Brain pericyte (primary cell): ENCODE data around the gene KCNT2.
"Not testable (repeated sequence)": the region's sequence is repeated elsewhere in the genome, so short reads cannot be mapped to it uniquely, and the experiment has no call there.

Experiments
- DNase-seq: peaks from one replicate; pipeline ENCODE4 v3.0.0-alpha.2; 2012; ENCODE audit warnings: low read depth, low spot score

KCNT2 gene

DNA sequence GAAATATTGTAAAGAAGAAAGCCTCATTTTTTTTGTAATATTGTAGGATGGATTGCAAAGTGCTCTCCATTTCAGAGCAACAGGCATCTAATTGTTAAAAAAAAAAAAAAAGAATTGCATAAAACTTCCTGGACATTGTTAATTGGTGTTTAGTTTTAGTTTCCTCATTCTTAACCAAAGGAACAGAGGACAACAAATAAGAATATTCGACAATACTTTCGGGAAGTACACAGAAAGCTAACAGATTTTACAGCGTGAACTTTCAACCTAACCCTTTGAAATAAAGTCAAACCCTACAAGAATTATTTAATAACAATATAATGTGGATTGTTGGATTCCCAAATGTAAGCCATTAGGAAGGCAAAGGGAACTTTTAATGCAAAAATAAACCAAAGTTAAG, 284.4 kb downstream of the KCNT2 start:
- no peak for DNase-seq

DNA sequence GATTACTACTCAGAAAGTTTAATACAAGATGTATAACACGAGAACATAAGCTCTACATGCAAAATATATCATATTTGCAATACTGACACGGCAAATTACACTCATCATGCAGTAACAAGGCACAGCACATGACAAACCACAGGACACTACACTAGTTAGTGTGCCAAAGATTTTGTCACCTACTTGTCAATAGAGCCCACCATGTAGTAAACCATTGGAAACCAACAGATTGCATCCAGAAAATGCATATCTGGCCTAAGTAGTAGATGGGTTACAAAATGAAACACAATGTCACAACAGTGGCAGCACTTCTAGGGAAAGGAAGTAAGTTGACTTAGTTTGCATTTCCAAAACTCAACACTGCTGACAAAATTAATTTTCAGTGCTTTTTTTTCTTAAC, 288.9 kb downstream of the KCNT2 start:
- no peak for DNase-seq

DNA sequence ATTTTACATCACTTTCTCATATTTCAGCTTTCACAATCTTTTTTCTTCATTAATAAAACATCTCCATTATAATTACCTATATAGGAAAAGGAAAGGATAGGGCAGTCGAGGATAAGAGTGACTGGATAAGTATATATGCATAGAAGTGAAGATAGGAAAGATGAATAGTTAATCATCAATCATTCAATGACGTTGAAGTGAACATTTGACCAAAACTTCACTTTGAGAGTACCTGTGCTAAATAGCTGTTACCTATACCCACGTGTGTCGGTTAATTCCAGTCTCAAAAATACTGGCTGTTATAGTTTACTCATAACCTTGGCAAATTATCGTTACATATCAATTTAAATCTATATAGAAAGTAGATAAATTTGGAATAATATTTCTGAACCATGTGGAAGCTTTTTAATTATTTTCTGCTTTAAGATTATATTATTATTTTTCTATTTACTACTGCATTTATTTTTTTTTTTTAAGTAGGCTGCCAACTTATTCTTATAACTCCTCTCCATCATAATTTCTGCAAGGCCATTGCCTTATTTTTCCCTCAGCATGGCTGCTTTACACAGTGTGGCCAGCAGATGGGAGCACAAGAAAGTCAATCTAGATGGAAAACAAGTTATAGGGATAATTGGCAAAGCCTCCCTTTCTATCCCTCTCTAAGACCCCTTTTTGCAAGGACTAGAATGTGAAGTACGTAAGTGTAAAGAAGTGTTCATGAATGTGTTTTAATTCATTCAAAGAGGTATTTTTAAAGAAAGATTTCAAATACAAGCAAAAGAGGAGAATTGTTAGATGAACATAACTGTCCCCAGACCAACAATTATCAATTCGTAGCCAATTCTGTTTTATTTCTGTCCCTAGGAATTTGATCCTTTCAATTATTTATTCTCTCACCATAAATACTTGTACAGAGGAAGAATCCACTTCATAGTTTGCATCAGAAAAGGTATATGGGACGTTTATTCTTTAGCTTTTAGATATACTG, 290.4 kb downstream of the KCNT2 start:
- peak; percentile 12 for DNase-seq

DNA sequence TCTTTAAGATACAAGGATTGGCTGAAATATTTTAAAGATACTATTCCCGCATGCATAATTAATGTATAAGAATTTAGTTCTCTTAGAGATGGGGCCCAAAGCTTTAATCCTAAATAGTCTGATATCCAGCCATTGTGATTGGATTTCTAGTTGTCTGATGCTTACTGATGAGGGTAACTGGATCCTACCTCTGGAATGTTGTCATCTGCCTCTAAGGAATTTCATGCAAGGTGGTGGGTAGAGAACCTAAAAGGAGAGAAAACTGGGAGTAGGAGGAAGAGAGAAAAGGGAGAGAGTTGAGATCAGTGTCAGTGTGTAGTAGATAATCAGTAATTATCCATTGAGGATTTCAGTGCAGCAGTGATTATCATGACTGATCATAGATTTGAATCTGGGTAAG, 295.5 kb downstream of the KCNT2 start:
- DNase-seq: no peak

DNA sequence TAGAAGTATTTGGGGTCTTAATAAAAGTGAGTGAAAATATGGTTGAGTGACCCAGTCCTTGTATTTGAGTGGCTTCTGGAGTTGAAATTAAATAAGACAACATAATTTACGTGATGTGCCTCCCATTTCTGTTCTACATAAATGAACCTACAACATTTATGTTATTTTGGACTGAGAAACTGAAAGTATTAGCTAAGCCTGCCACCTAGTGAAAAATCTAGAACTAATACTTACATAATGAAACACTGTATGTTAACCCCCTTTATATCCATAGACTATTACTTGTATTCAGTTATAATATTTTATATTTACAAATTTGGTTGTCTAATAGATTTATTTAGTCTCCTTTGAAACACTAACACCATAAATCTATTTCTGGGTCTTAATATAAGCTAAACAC, 298.9 kb downstream of the KCNT2 start:
- DNase-seq: no peak

DNA sequence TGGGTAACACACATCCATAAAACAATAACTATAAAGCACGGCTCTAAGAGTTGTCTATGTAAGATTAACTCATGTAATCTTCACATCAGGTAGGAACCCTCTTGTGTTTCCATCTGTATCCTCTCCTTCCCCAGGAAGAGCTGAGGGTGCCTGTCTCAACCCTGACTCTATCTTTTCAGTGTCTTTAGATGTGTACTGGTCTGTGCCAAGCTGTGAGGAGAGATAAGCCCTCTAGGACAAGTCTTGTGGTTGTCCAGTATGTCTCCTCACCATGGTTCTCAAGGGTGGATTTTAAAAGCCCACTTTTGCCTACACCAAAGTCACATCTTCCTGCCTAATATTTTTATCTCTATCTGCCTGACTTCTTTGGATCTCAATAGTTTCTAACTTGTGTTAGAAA, 300.1 kb downstream of the KCNT2 start:
- no peak for DNase-seq

DNA sequence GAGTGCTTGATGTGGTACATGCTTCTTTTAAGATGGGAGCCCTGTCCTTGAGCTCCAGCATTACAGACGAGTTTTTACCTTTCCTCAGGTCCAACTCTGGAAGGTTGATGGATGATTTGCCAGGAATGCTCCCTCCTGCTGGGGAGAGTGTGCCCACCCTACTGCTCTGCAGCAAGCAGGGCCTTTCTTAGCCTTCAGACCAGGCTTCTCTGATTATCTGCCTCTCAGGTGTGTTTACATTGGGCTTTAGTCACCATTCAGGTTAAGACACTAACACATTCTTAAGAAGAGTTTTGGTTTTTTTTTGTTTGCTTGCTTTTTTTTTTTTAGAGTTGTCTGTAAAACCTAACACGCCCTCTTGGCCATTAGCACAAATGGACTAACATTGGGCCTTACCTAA, 301.8 kb downstream of the KCNT2 start:
- no peak for DNase-seq

DNA sequence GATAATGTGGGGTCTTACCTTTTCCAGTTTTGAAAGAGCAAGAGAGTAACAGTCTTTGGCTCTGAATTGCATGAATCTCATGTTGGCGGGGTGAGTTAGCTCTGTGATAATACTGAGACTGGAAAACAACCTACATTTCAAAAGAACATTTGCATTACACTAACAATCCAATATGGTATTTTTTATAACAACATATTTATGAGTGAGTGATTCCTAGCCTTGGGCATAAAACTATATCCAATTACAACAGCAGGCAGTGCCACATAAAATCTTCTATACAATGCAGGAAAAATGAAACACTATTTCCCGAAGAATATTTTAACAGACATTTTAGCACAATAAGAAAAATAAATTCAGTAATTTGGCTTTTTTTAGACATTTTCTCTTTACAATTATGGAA, 303.0 kb downstream of the KCNT2 start:
- no peak for DNase-seq

DNA sequence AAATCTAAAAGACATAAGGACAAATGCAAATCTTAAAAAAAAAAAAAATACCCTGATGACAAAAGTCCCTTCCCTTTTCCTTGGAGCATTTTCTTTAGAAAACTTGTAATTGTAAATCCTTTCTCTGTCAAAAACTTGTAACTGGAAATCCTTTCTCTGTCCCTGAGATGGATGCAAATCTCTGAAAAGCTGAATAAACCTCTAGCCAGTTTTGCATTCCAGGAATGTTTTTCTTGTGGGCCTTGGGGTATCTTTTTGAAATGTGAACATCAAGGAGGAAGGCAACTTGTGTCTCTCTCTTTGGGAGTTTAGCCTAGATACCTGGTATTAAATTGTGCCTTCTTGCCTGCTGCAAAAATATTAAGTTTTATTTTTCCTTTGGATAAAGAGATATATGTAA, 305.3 kb downstream of the KCNT2 start:
- no peak for DNase-seq

DNA sequence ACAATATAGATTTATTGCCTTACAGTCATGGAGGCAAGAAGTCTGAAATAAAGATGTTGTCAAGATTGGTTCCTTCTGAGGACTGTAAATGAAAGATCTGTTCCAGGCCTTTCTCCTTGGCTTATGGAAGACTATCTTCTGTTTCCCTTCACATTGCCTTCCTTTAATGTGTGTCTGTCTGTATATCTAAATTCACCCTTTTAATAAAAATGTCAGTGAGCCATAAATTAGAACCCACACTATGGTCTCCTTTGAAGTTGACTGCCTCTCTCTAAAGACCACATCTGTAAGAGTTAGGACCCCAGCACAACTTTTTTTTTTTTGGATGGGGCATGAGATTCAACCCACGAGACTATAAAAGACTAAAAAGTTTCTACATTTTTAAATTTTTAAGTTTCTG, 305.8 kb downstream of the KCNT2 start:
- DNase-seq: no peak

DNA sequence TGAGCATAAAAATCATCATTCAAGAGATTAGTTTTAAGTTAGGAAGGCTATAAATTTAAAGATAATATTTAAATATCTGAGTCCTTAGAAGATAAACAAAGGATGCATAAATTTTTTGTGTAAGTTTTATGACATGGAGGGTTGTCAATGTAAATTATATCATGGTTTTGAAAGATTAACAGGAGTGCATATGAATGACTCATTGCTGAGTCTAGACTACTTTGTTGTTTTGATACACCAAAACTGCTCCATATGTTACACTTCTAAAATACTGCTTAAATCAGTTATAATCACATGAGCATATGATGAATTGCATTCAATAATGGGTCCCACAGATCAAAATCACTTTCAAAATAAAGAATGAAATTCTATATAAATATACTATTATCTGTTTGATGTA, 312.5 kb downstream of the KCNT2 start:
- DNase-seq: no peak

DNA sequence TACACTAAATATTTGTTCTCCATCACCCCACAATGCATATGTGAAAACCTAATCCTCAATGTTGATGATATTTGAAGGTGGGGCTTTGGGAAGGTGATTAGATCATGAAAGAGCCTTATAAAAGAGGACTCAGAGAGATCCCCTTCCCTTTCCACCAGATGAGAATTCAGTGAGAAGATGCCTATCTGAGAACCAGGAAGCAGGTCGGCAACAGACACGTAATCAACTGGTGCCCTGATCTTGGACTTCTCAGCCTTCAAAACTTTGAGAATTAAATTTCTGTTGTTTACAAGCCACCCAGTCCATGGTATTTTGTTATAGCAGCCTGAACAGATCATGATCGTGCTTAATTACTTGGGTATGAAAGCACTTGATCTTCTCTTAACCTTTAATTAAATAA, 329.4 kb downstream of the KCNT2 start:
- no peak for DNase-seq

DNA sequence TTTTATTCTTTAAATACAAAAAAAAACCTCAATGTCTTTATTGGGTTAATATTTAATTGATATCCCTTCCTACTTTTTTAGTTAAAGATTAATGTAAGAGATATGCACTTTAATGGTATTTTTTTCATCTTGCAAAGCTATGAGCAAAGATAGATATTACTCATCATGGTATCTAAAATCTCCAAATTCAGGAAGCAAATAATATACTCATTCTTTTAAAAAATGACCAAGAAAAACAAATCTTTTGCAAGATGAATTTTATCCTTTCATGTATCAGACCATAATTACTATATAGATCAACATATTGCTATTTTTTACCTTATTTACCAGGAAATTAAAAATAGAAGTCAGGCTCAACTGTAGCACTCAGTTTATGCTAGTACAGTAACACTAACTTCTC, 330.4 kb downstream of the KCNT2 start:
- no peak for DNase-seq

DNA sequence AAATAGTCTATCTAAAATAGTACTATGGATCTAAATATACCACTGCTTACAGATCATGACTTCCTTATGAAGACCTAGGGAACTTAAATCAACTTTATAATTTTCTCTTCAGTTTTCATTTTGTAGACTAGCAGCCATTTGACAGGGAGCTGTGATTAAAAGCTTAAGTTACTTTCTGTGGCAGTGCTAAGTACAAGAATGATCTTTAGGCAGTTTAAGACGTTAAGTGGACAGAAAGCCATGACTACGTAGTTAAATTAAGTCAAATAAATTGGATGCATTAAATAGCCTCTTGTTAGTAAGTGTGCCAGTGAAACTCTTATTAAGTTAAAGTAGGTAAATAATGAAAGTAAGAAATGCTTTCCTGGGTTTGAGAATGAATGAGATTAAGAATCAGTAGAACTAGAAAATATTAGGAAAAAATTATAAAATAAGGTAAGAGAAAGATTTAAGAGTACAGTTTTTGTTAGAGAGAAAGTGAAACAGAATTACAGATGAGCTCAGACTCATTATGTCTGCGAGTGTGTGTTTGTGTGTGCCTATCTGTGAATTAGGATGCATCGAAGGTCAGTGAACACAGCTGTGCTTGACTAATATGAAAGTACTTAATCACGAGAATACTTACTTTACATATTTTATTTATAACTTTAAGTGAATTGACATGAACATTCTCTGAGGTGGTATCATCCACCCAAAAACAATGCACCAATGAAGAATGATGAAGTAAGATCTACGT, 336.9 kb downstream of the KCNT2 start:
- DNase-seq: no peak

DNA sequence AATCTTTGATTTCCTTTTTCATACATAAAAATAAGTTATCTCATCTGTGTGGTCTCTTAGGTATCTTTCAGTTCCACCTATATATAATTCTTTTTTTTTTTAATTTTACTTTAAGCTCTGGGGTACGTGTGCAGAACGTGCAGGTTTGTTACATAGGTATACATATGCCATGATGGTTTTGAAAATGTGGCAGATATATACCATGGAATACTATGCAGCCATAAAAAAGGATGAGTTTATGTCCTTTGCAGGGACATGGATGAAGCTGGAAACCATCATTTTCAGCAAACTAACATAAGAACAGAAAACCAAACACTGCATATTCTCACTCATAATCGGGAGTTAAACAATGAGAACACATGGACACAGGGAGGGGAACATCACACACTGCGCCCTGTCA, 345.2 kb downstream of the KCNT2 start:
- not testable (repeated sequence) for DNase-seq

DNA sequence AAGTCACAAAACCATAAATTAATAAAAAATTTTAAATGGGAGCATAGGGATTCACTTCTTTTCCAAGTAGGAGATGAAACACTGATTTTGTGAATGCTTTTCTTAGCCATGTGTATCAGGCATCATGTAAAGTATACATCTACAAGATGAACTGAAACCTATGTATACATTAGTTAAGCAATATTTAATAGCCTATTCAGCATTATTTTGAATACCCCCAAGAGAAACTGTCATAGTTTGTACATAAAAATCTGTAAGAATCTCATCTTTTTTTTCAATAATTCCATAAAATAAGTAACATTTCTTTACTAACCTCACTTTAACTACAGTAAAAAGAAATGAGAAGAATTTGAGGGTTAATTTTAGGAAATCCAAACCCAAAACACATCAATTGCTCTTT, 348.0 kb downstream of the KCNT2 start:
- DNase-seq: no peak

DNA sequence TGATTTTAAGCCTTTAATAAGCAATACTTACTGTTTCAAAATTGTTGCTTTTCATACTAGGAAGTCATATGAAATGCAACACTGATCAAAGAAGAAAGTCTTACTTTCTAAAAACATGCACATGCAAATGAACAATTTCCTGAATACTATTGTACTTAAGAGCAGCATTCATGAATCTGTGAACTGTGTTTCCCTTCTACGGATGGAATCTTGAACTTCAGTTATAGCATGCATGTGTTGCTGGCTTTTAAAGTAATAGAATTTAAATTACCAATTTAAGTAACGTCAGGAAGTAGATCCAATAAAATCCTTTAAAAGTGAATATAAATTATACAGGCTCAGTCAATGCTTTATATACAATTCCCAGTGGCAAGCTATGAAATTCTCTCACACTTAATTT, 348.9 kb downstream of the KCNT2 start:
- no peak for DNase-seq

DNA sequence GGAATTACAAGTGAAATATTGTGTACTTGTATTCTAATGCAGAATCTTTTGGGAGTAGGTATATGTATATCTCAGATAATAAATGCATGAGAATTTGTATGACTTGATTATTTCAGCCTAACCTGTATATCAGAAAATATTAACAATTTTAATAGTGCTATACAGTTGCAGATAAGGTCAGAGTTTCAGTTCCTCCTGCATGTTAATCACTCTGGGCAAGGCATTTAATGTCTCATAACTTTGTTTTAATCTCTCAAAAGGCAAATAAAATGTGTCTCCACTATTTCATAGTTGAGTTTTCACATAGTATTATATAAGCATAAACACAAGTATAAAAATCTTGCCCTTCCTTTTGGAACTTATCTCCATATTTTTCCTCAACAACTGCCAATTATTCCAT, 352.5 kb downstream of the KCNT2 start:
- no peak for DNase-seq

DNA sequence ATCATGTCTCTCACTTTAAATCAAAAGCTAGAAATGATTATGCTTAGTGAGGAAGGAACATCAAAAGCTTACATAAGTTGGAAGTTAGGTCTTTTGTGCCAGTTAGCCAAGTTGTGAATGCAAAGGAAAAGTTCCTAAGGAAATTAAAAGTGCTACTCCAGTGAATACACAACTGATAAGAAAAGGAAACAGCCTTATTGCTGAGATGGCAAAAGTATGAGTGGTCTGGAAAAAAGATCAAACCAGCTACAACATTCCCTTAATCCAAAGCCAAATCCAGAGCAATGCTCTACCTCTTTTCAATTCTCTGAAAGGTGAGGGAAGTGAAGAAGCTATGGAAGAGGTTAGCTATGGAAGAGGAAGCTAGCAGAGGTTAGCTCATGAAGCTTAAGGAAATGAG, 378.7 kb downstream of the KCNT2 start:
- DNase-seq: no peak

DNA sequence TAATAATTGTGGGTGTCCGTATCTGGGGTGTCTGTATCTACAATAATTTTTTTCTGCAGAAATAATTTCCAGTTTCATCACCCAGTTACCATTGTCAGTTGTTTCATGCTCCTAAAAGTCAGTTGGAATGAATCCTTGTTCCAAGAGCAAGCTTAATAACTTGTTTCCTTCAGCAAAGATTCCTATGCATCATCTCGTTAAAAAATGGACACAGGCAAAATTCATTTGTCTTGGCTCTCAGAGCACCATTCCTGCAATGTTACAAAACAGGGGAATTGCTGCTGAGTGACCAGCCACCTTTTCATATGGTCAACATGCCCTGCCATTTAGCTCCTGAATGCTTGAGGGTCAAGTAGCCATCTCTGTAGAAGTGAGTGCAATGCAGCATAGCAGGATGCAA, 393.4 kb downstream of the KCNT2 start:
- no peak for DNase-seq

DNA sequence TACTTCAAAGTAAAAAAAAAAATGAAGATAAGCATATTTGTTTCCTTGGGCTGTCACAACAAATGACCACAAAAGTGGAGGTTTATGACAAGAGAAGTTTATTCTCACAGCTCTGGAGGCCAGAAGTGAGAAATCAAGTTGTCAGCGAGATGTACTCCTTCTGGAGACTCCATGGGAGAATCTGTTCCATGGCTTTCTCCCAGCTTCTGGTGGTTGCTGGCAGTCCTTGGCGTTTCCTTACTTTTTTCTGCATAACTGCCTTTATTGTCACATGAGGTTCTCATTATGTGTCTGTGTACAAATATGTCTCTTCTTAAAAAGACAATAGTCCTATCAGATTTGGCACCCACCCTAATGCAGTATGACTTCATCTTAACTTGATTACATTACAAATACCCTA, 398.3 kb downstream of the KCNT2 start:
- DNase-seq: no peak

DNA sequence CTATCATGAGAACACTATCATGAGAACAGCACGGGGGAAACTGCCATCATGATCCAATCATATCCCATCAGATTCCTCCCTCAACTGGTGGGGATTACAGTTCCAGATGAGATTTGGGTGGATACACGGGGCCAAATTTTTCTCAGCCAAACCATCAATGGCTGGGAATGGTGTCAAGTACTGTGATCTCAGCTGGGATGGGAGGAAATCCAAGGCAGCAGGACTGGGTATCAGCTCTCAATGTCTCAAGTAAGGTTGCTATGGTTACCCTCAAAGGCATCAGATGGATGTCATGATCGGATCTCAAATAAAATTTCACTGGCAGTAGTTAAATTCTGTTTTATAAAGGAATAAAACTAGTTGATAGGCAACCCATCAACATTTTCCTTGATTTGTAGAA, 399.0 kb downstream of the KCNT2 start:
- no peak for DNase-seq

DNA sequence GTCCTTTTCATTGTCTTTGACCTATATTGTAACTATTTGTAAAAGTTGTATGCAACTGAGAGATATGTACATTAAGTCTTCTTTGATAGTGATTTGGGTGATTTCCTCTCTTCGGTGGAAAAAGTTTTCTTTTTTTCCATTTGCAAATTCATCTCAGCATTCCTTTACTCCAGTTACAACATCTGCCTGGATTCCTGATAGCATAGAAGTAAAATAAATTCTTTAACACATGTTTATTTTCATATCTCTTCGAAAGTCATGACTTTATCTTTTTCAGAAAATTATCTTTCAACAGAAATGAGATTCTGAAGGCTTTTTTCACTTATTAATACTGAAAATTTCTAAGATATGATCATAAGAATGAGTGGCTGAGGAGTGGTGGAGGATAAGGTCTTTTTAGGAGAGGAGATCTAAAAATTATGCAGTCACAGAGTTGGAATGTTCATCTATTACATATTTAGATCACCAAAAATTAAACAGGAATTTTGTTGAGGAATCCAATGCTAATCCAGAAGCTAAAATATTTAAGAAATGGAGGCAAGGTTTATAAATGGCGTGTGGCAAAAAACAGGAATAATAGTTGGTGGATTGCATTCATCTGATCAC, 400.5 kb downstream of the KCNT2 start:
- no peak for DNase-seq
